ENCODE measurements around the gene CCSER1.

The CCSER1 gene

GRCh38 chr4:90240333-90240732, 113.1 kb downstream of the CCSER1 start:
- Histone ChIP-seq H3K9me3 (ENCODE audit: control insufficient read depth in 1 of 2, low read length in 2 of 2) (no peaks in the 10 kb centered on the region), H3K27ac (ENCODE audit: low read length) (no peak overlapping the region), H3K4me3 (ENCODE audit: low read depth in 1 of 2, low read length in 2 of 2) (no peak overlapping the region), H3K36me3 (ENCODE audit: control insufficient read depth in 1 of 2, insufficient read depth in 2 of 2, low read length in 2 of 2) (no peaks in the 10 kb centered on the region), H3K27me3 (ENCODE audit: low read depth, low read length) (no peaks in the 10 kb centered on the region), H3K4me1 (ENCODE audit: control insufficient read depth in 1 of 2, insufficient read depth in 2 of 2, low read length in 2 of 2) (no peaks in the 10 kb centered on the region)

GRCh38 chr4:90241008-90241407, 113.8 kb downstream of the CCSER1 start:
- H3K27ac ChIP-seq (ENCODE audit: low read length): no peak overlapping the region
- no peak overlapping the region for H3K4me3 ChIP-seq (ENCODE audit: low read depth in 1 of 2, low read length in 2 of 2)
- H3K4me1 ChIP-seq (ENCODE audit: control insufficient read depth in 1 of 2, insufficient read depth in 2 of 2, low read length in 2 of 2): no peaks in the 10 kb centered on the region
- H3K36me3 ChIP-seq (ENCODE audit: control insufficient read depth in 1 of 2, insufficient read depth in 2 of 2, low read length in 2 of 2): no peaks in the 10 kb centered on the region
- H3K27me3 ChIP-seq (ENCODE audit: low read depth, low read length): no peaks in the 10 kb centered on the region
- H3K9me3 ChIP-seq (ENCODE audit: control insufficient read depth in 1 of 2, low read length in 2 of 2): no peaks in the 10 kb centered on the region

- H3K4me1 ChIP-seq (ENCODE audit: control insufficient read depth in 1 of 2, insufficient read depth in 2 of 2, low read length in 2 of 2): no peaks in the 10 kb centered on the region
- H3K27ac ChIP-seq (ENCODE audit: low read length): no peak overlapping the region
- no peaks in the 10 kb centered on the region for H3K27me3 ChIP-seq (ENCODE audit: low read depth, low read length)
- H3K36me3 ChIP-seq (ENCODE audit: control insufficient read depth in 1 of 2, insufficient read depth in 2 of 2, low read length in 2 of 2): no peaks in the 10 kb centered on the region
- no peaks in the 10 kb centered on the region for H3K9me3 ChIP-seq (ENCODE audit: control insufficient read depth in 1 of 2, low read length in 2 of 2)
- H3K4me3 ChIP-seq (ENCODE audit: low read depth in 1 of 2, low read length in 2 of 2): no peak overlapping the region
Observed at GRCh38 chr4:90245837-90246236, 118.6 kb downstream of the CCSER1 start.

GRCh38 chr4:90246816-90247215, 119.6 kb downstream of the CCSER1 start:
- Histone ChIP-seq H3K27me3 (ENCODE audit: low read depth, low read length) (no peaks in the 10 kb centered on the region), H3K4me3 (ENCODE audit: low read depth in 1 of 2, low read length in 2 of 2) (no peak overlapping the region), H3K9me3 (ENCODE audit: control insufficient read depth in 1 of 2, low read length in 2 of 2) (no peaks in the 10 kb centered on the region), H3K27ac (ENCODE audit: low read length) (no peak overlapping the region), H3K4me1 (ENCODE audit: control insufficient read depth in 1 of 2, insufficient read depth in 2 of 2, low read length in 2 of 2) (no peaks in the 10 kb centered on the region), H3K36me3 (ENCODE audit: control insufficient read depth in 1 of 2, insufficient read depth in 2 of 2, low read length in 2 of 2) (no peaks in the 10 kb centered on the region)

- H3K27ac ChIP-seq (ENCODE audit: low read length): no peak overlapping the region
- no peaks in the 10 kb centered on the region for H3K36me3 ChIP-seq (ENCODE audit: control insufficient read depth in 1 of 2, insufficient read depth in 2 of 2, low read length in 2 of 2)
- no peak overlapping the region for H3K4me3 ChIP-seq (ENCODE audit: low read depth in 1 of 2, low read length in 2 of 2)
- H3K9me3 ChIP-seq (ENCODE audit: control insufficient read depth in 1 of 2, low read length in 2 of 2): peaks cover 0 to 3% of the 10 kb centered on the region in 2 donors
- no peaks in the 10 kb centered on the region for H3K27me3 ChIP-seq (ENCODE audit: low read depth, low read length)
- H3K4me1 ChIP-seq (ENCODE audit: control insufficient read depth in 1 of 2, insufficient read depth in 2 of 2, low read length in 2 of 2): no peaks in the 10 kb centered on the region
Observed at GRCh38 chr4:90254357-90254756, 127.2 kb downstream of the CCSER1 start.

GRCh38 chr4:90274175-90274574, 147.0 kb downstream of the CCSER1 start:
- Histone ChIP-seq H3K27me3 (ENCODE audit: low read depth, low read length) (no peaks in the 10 kb centered on the region), H3K36me3 (ENCODE audit: control insufficient read depth in 1 of 2, insufficient read depth in 2 of 2, low read length in 2 of 2) (no peaks in the 10 kb centered on the region), H3K4me1 (ENCODE audit: control insufficient read depth in 1 of 2, insufficient read depth in 2 of 2, low read length in 2 of 2) (no peaks in the 10 kb centered on the region), H3K9me3 (ENCODE audit: control insufficient read depth in 1 of 2, low read length in 2 of 2) (peaks cover 0 to 4% of the 10 kb centered on the region in 2 donors), H3K4me3 (ENCODE audit: low read depth in 1 of 2, low read length in 2 of 2) (no peak overlapping the region), H3K27ac (ENCODE audit: low read length) (no peak overlapping the region)

- H3K4me1 ChIP-seq (ENCODE audit: control insufficient read depth in 1 of 2, insufficient read depth in 2 of 2, low read length in 2 of 2): no peaks in the 10 kb centered on the region
- no peaks in the 10 kb centered on the region for H3K9me3 ChIP-seq (ENCODE audit: control insufficient read depth in 1 of 2, low read length in 2 of 2)
- H3K36me3 ChIP-seq (ENCODE audit: control insufficient read depth in 1 of 2, insufficient read depth in 2 of 2, low read length in 2 of 2): no peaks in the 10 kb centered on the region
- no peaks in the 10 kb centered on the region for H3K27me3 ChIP-seq (ENCODE audit: low read depth, low read length)
- H3K4me3 ChIP-seq (ENCODE audit: low read depth in 1 of 2, low read length in 2 of 2): no peak overlapping the region
- no peak overlapping the region for H3K27ac ChIP-seq (ENCODE audit: low read length)
Observed at GRCh38 chr4:90280954-90281353, 153.8 kb downstream of the CCSER1 start.

- H3K27me3 ChIP-seq (ENCODE audit: low read depth, low read length): no peaks in the 10 kb centered on the region
- H3K27ac ChIP-seq (ENCODE audit: low read length): no peak overlapping the region
- no peaks in the 10 kb centered on the region for H3K4me1 ChIP-seq (ENCODE audit: control insufficient read depth in 1 of 2, insufficient read depth in 2 of 2, low read length in 2 of 2)
- H3K36me3 ChIP-seq (ENCODE audit: control insufficient read depth in 1 of 2, insufficient read depth in 2 of 2, low read length in 2 of 2): no peaks in the 10 kb centered on the region
- no peaks in the 10 kb centered on the region for H3K9me3 ChIP-seq (ENCODE audit: control insufficient read depth in 1 of 2, low read length in 2 of 2)
- no peak overlapping the region for H3K4me3 ChIP-seq (ENCODE audit: low read depth in 1 of 2, low read length in 2 of 2)
Observed at GRCh38 chr4:90281541-90282355, 154.6 kb downstream of the CCSER1 start.

- H3K27me3 ChIP-seq (ENCODE audit: low read depth, low read length): no peaks in the 10 kb centered on the region
- H3K9me3 ChIP-seq (ENCODE audit: control insufficient read depth in 1 of 2, low read length in 2 of 2): no peaks in the 10 kb centered on the region
- H3K4me3 ChIP-seq (ENCODE audit: low read depth in 1 of 2, low read length in 2 of 2): no peak overlapping the region
- no peak overlapping the region for H3K27ac ChIP-seq (ENCODE audit: low read length)
- no peaks in the 10 kb centered on the region for H3K36me3 ChIP-seq (ENCODE audit: control insufficient read depth in 1 of 2, insufficient read depth in 2 of 2, low read length in 2 of 2)
- H3K4me1 ChIP-seq (ENCODE audit: control insufficient read depth in 1 of 2, insufficient read depth in 2 of 2, low read length in 2 of 2): no peaks in the 10 kb centered on the region
Observed at GRCh38 chr4:90290345-90290744, 163.2 kb downstream of the CCSER1 start.

- H3K36me3 ChIP-seq (ENCODE audit: control insufficient read depth in 1 of 2, insufficient read depth in 2 of 2, low read length in 2 of 2): no peaks in the 10 kb centered on the region
Observed at GRCh38 chr4:90292438-90292837, 165.2 kb downstream of the CCSER1 start.

GRCh38 chr4:90293320-90293719, 166.1 kb downstream of the CCSER1 start:
- no peak overlapping the region for H3K4me3 ChIP-seq (ENCODE audit: low read depth in 1 of 2, low read length in 2 of 2)
- no peaks in the 10 kb centered on the region for H3K36me3 ChIP-seq (ENCODE audit: control insufficient read depth in 1 of 2, insufficient read depth in 2 of 2, low read length in 2 of 2)
- H3K4me1 ChIP-seq (ENCODE audit: control insufficient read depth in 1 of 2, insufficient read depth in 2 of 2, low read length in 2 of 2): no peaks in the 10 kb centered on the region
- H3K27ac ChIP-seq (ENCODE audit: low read length): no peak overlapping the region
- no peaks in the 10 kb centered on the region for H3K27me3 ChIP-seq (ENCODE audit: low read depth, low read length)
- H3K9me3 ChIP-seq (ENCODE audit: control insufficient read depth in 1 of 2, low read length in 2 of 2): peaks cover 0 to 5% of the 10 kb centered on the region in 2 donors

More at GRCh38 chr4:90292438-90292837, 165.2 kb downstream of the CCSER1 start:
- Histone ChIP-seq H3K27me3 (ENCODE audit: low read depth, low read length) (no peaks in the 10 kb centered on the region), H3K4me1 (ENCODE audit: control insufficient read depth in 1 of 2, insufficient read depth in 2 of 2, low read length in 2 of 2) (no peaks in the 10 kb centered on the region), H3K9me3 (ENCODE audit: control insufficient read depth in 1 of 2, low read length in 2 of 2) (peaks cover 0 to 5% of the 10 kb centered on the region in 2 donors), H3K27ac (ENCODE audit: low read length) (no peak overlapping the region), H3K4me3 (ENCODE audit: low read depth in 1 of 2, low read length in 2 of 2) (no peak overlapping the region)

GRCh38 chr4:90299373-90299772, 172.2 kb downstream of the CCSER1 start:
- no peaks in the 10 kb centered on the region for H3K27me3 ChIP-seq (ENCODE audit: low read depth, low read length)
- H3K4me1 ChIP-seq (ENCODE audit: control insufficient read depth in 1 of 2, insufficient read depth in 2 of 2, low read length in 2 of 2): no peaks in the 10 kb centered on the region
- H3K36me3 ChIP-seq (ENCODE audit: control insufficient read depth in 1 of 2, insufficient read depth in 2 of 2, low read length in 2 of 2): no peaks in the 10 kb centered on the region
- H3K9me3 ChIP-seq (ENCODE audit: control insufficient read depth in 1 of 2, low read length in 2 of 2): peaks cover 0 to 5% of the 10 kb centered on the region in 2 donors
- H3K4me3 ChIP-seq (ENCODE audit: low read depth in 1 of 2, low read length in 2 of 2): no peak overlapping the region
- no peak overlapping the region for H3K27ac ChIP-seq (ENCODE audit: low read length)
